Astrocyte of the spinal cord (primary cell): Measurements from ENCODE around the gene PIP.
"Not testable (repeated sequence)": the region's sequence is repeated elsewhere in the genome, so short reads cannot be mapped to it uniquely, and the experiment has no call there.

Source experiments
- DNase-seq: peaks from one replicate; pipeline ENCODE4 v3.0.0; 2011; ENCODE audit warnings: low read depth, low spot score
- H3K4me3 ChIP-seq: 2 replicates; pipeline ENCODE4 v1.5.1; 2011; ENCODE audit warnings: low read depth, mild to moderate bottlenecking, low read length, moderate library complexity
- in situ Hi-C: cut with HindIII; loops from 2 replicates; pipeline ENCODE4 v1.10.0; 2017; ENCODE audit warnings: low sequenced_read_pairs
- TF ChIP-seq, protein P1 (sequence below): IDR thresholded peaks from 2 replicates; pipeline ENCODE4 v1.5.1; 2012; ENCODE audit warnings: low read depth, mild to moderate bottlenecking, low read length, inconsistent platforms

PIP gene

GRCh38 chr7:143120691-143121405 is 11.0 kb upstream of the PIP start:
- in situ Hi-C loops, result no loop called here
- no peak overlapping the region for H3K4me3 ChIP-seq
- TF ChIP-seq, protein P1, sequence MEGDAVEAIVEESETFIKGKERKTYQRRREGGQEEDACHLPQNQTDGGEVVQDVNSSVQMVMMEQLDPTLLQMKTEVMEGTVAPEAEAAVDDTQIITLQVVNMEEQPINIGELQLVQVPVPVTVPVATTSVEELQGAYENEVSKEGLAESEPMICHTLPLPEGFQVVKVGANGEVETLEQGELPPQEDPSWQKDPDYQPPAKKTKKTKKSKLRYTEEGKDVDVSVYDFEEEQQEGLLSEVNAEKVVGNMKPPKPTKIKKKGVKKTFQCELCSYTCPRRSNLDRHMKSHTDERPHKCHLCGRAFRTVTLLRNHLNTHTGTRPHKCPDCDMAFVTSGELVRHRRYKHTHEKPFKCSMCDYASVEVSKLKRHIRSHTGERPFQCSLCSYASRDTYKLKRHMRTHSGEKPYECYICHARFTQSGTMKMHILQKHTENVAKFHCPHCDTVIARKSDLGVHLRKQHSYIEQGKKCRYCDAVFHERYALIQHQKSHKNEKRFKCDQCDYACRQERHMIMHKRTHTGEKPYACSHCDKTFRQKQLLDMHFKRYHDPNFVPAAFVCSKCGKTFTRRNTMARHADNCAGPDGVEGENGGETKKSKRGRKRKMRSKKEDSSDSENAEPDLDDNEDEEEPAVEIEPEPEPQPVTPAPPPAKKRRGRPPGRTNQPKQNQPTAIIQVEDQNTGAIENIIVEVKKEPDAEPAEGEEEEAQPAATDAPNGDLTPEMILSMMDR, result no peak
- no peak for DNase-seq

GRCh38 chr7:143123326-143123725 is 8.6 kb upstream of the PIP start:
- in situ Hi-C loops, H3K4me3 ChIP-seq, DNase-seq: not testable (repeated sequence)

DNA sequence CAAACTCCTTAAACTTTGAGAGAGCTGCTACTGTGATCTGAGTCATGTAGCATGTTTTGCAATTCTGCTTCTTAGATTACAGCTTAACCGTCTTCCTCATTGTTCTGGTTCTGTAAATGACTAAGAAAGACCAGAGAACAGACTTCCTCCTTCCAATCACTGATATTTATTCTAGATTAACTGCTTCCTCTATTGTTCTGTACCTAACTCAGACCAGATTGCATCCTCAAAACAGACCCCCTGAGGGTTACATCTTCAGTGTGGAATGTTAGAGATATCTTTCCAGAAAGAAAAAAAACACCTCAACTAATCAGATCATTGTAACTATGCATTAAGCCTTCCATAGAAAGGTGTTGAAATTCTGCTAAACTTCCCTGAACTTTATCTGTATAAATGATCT is 5.7 kb upstream of the PIP start:
- DNase-seq, result no peak
- H3K4me3 ChIP-seq, result no peak overlapping the region
- in situ Hi-C loops, result no loop called here
- TF ChIP-seq, protein P1, result no peak

- H3K4me3 ChIP-seq, result no peak overlapping the region
- in situ Hi-C loops, result no loop called here
- TF ChIP-seq, protein P1, result no peak
- no peak for DNase-seq
Measured at GRCh38 chr7:143129051-143129450, 2.8 kb upstream of the PIP start.

- H3K4me3 ChIP-seq, result no peak overlapping the region
- TF ChIP-seq, protein P1, result no peak
- in situ Hi-C loops, result no loop called here
- DNase-seq, result no peak
Measured at GRCh38 chr7:143129477-143129876, 2.4 kb upstream of the PIP start.

GRCh38 chr7:143130541-143130940 is 1.3 kb upstream of the PIP start:
- DNase-seq, result no peak
- TF ChIP-seq, protein P1, result no peak

GRCh38 chr7:143147070-143147469 is 15.2 kb downstream of the PIP start:
- no peak for DNase-seq
- in situ Hi-C loops, result no loop called here
- H3K4me3 ChIP-seq, result no peak overlapping the region
- TF ChIP-seq, protein P1, result no peak

More at GRCh38 chr7:143130541-143130940, 1.3 kb upstream of the PIP start:
- in situ Hi-C loops, result no loop called here
- H3K4me3 ChIP-seq, result no peak overlapping the region
